Measurements from ENCODE around the gene JPT2.

JPT2 gene

GRCh38 chr16:1634541-1634940 is 43.5 kb upstream of the JPT2 start:
- Histone ChIP-seq H3K79me2 (ENCODE audit: control insufficient read depth, low read length) (peaks cover 70% of the 10 kb centered on the region), H3K36me3 (ENCODE audit: control insufficient read depth, low read length) (peaks cover 89% of the 10 kb centered on the region), H3K27me3 (ENCODE audit: control insufficient read depth, low read length) (no peaks in the 10 kb centered on the region), H4K20me1 (ENCODE audit: control insufficient read depth, insufficient read depth, low read depth, low read length) (peaks cover 3% of the 10 kb centered on the region; the same call in 1 of the 2 replicates), H3K9me2 (replicated peaks; ENCODE audit: control insufficient read depth, low read length) (no peaks in the 10 kb centered on the region), H3K4me2 (ENCODE audit: low read length) (no peak overlapping the region), H3K4me3 (ENCODE audit: low read length) (no peak overlapping the region), H3K4me1 (ENCODE audit: control insufficient read depth, low read length) (peaks cover 8% of the 10 kb centered on the region), H3K27ac (ENCODE audit: low read depth, low read length) (no peak overlapping the region), H3K9me3 (ENCODE audit: control insufficient read depth, insufficient read depth, low read length) (no peaks in the 10 kb centered on the region), H3F3A (ENCODE audit: control insufficient read depth, insufficient read depth) (peaks cover 2% of the 10 kb centered on the region; the same call in 1 of the 2 replicates)
- no peak for TF ChIP-seq CTCF (IDR thresholded peaks at IDR 0.05; ENCODE audit: low read depth, low read length, poor library complexity, severe bottlenecking)
- TF ChIP-seq EZH2phosphoT487 (IDR thresholded peaks at IDR 0.05; ENCODE audit: borderline replicate concordance, low read length) = no peak

GRCh38 chr16:1635070-1635469 is 43.0 kb upstream of the JPT2 start:
- TF ChIP-seq CTCF (IDR thresholded peaks at IDR 0.05; ENCODE audit: low read depth, low read length, poor library complexity, severe bottlenecking) (no peak), EZH2phosphoT487 (IDR thresholded peaks at IDR 0.05; ENCODE audit: borderline replicate concordance, low read length) (no peak)
- Histone ChIP-seq H3K9me3 (ENCODE audit: control insufficient read depth, insufficient read depth, low read length) (no peaks in the 10 kb centered on the region), H3K27ac (ENCODE audit: low read depth, low read length) (no peak overlapping the region), H3K4me2 (ENCODE audit: low read length) (no peak overlapping the region), H3F3A (ENCODE audit: control insufficient read depth, insufficient read depth) (peaks cover 3% of the 10 kb centered on the region; the same call in 1 of the 2 replicates), H4K20me1 (ENCODE audit: control insufficient read depth, insufficient read depth, low read depth, low read length) (peaks cover 3% of the 10 kb centered on the region; the same call in 1 of the 2 replicates), H3K79me2 (ENCODE audit: control insufficient read depth, low read length) (peaks cover 69% of the 10 kb centered on the region), H3K27me3 (ENCODE audit: control insufficient read depth, low read length) (no peaks in the 10 kb centered on the region), H3K4me1 (ENCODE audit: control insufficient read depth, low read length) (peaks cover 8% of the 10 kb centered on the region), H3K36me3 (ENCODE audit: control insufficient read depth, low read length) (peaks cover 89% of the 10 kb centered on the region), H3K4me3 (ENCODE audit: low read length) (no peak overlapping the region), H3K9me2 (replicated peaks; ENCODE audit: control insufficient read depth, low read length) (no peaks in the 10 kb centered on the region)

GRCh38 chr16:1637526-1637925 is 40.6 kb upstream of the JPT2 start:
- no peak overlapping the region for H3K4me2 ChIP-seq (ENCODE audit: low read length)

More at GRCh38 chr16:1637526-1637925, 40.6 kb upstream of the JPT2 start:
- no peaks in the 10 kb centered on the region for H3K27me3 ChIP-seq (ENCODE audit: control insufficient read depth, low read length)
- no peak overlapping the region for H3K4me3 ChIP-seq (ENCODE audit: low read length)
- H3K27ac ChIP-seq (ENCODE audit: low read depth, low read length) = no peak overlapping the region
- no peaks in the 10 kb centered on the region for H3K9me3 ChIP-seq (ENCODE audit: control insufficient read depth, insufficient read depth, low read length)
- peaks cover 89% of the 10 kb centered on the region for H3K36me3 ChIP-seq (ENCODE audit: control insufficient read depth, low read length)
- H3F3A ChIP-seq (ENCODE audit: control insufficient read depth, insufficient read depth) = peaks cover 3% of the 10 kb centered on the region; the same call in 1 of the 2 replicates
- H3K79me2 ChIP-seq (ENCODE audit: control insufficient read depth, low read length) = peaks cover 47% of the 10 kb centered on the region
- 0 out of 2 replicates have a peak, but pooled peaks cover 3% of the 10 kb centered on the region for H4K20me1 ChIP-seq (ENCODE audit: control insufficient read depth, insufficient read depth, low read depth, low read length)
- H3K4me1 ChIP-seq (ENCODE audit: control insufficient read depth, low read length) = peaks cover 8% of the 10 kb centered on the region
- no peaks in the 10 kb centered on the region for H3K9me2 ChIP-seq (replicated peaks; ENCODE audit: control insufficient read depth, low read length)
- TF ChIP-seq CTCF (IDR thresholded peaks at IDR 0.05; ENCODE audit: low read depth, low read length, poor library complexity, severe bottlenecking) (no peak), EZH2phosphoT487 (IDR thresholded peaks at IDR 0.05; ENCODE audit: borderline replicate concordance, low read length) (no peak)
